Esophagus (tissue), 2 donors: Measurements from ENCODE around the gene CDKAL1. TPM values are rescaled to one million over a fixed set of nuclear protein-coding genes. Genes with fewer than 3 reads are reported as not detected.

Experiments used
- H3K27ac ChIP-seq, 2 donors: one replicate each; pipeline ENCODE4 v1.5.1; 2013; ENCODE audit warnings: low read depth in 2 of 2, mild to moderate bottlenecking in 2 of 2, inconsistent platforms in 1 of 2, low read length in 1 of 2, moderate library complexity in 1 of 2
- H3K27me3 ChIP-seq, 2 donors: one replicate each; pipeline ENCODE4 v1.6.1; 2013; ENCODE audit warnings: low read length in 2 of 2, control low read depth in 1 of 2, mild to moderate bottlenecking in 1 of 2; ENCODE audit not compliant: insufficient read depth in 2 of 2, control insufficient read depth in 1 of 2
- H3K36me3 ChIP-seq, 2 donors: one replicate each; pipeline ENCODE4 v1.6.1; 2013; ENCODE audit warnings: low read length in 1 of 2; ENCODE audit not compliant: control insufficient read depth in 2 of 2, insufficient read depth in 2 of 2
- H3K4me1 ChIP-seq, 2 donors: one replicate each; pipeline ENCODE4 v1.6.1; 2013; ENCODE audit warnings: low read length in 1 of 2; ENCODE audit not compliant: control insufficient read depth in 2 of 2, insufficient read depth in 2 of 2
- H3K4me3 ChIP-seq, 2 donors: one replicate each; pipeline ENCODE4 v1.5.1; 2013; ENCODE audit warnings: low read length in 2 of 2, mild to moderate bottlenecking in 2 of 2, low read depth in 1 of 2, moderate library complexity in 1 of 2
- H3K9me3 ChIP-seq, 2 donors: one replicate each; pipeline ENCODE4 v1.6.1; 2013; ENCODE audit warnings: mild to moderate bottlenecking in 2 of 2, low read depth in 1 of 2, low read length in 1 of 2, moderate library complexity in 1 of 2; ENCODE audit not compliant: control insufficient read depth in 2 of 2, insufficient read depth in 1 of 2
- WGBS, 2 donors: extraction: QIAGEN DNeasy Blood & Tissue Kit; methylation state at CpG; one replicate each; pipeline ENCODE4 v1.1.7; 2013; 5-methylcytosine and 5-hydroxymethylcytosine counted together
- polyA plus RNA-seq, 2 donors: library from polyadenylated mRNA; stranded (reverse); fragments of 200-250 nt; gene quantifications; one replicate each; pipeline ENCODE4 v1.2.3, GENCODE V29; 2013
- donor health status: healthy with polysubstance abuse.
- donor health status: Bipolar disorder and iron deficiency.

Gene CDKAL1
- polyA plus RNA-seq, 2 donors = 3.5 TPM

GRCh38 chr6:21095462-21095861 lies 561.2 kb downstream of the CDKAL1 start:
- Histone ChIP-seq H3K4me3 (no peak overlapping the region), H3K9me3 (no peaks in the 10 kb centered on the region), H3K4me1 (no peaks in the 10 kb centered on the region), H3K27ac (no peak overlapping the region), H3K36me3 (no peaks in the 10 kb centered on the region), H3K27me3 (no peaks in the 10 kb centered on the region)
- WGBS, 2 donors = 80 to 81% methylated on average over 2 of the region's 2 CpGs

- no peaks in the 10 kb centered on the region for H3K9me3 ChIP-seq
- no peaks in the 10 kb centered on the region for H3K4me1 ChIP-seq
- no peak overlapping the region for H3K4me3 ChIP-seq
- H3K27me3 ChIP-seq = no peaks in the 10 kb centered on the region
- 91 to 95% methylated on average over 4 of the region's 4 CpGs for WGBS, 2 donors
- no peak overlapping the region for H3K27ac ChIP-seq
- no peaks in the 10 kb centered on the region for H3K36me3 ChIP-seq
Observed at GRCh38 chr6:21098134-21098533, 563.9 kb downstream of the CDKAL1 start.

- Histone ChIP-seq H3K4me3 (no peak overlapping the region), H3K36me3 (no peaks in the 10 kb centered on the region), H3K4me1 (no peaks in the 10 kb centered on the region), H3K9me3 (no peaks in the 10 kb centered on the region), H3K27ac (no peak overlapping the region), H3K27me3 (no peaks in the 10 kb centered on the region)
- 100% methylated on average over 1 of the region's 1 CpG for WGBS, 2 donors
Observed at GRCh38 chr6:21098744-21099143, 564.5 kb downstream of the CDKAL1 start.

DNA sequence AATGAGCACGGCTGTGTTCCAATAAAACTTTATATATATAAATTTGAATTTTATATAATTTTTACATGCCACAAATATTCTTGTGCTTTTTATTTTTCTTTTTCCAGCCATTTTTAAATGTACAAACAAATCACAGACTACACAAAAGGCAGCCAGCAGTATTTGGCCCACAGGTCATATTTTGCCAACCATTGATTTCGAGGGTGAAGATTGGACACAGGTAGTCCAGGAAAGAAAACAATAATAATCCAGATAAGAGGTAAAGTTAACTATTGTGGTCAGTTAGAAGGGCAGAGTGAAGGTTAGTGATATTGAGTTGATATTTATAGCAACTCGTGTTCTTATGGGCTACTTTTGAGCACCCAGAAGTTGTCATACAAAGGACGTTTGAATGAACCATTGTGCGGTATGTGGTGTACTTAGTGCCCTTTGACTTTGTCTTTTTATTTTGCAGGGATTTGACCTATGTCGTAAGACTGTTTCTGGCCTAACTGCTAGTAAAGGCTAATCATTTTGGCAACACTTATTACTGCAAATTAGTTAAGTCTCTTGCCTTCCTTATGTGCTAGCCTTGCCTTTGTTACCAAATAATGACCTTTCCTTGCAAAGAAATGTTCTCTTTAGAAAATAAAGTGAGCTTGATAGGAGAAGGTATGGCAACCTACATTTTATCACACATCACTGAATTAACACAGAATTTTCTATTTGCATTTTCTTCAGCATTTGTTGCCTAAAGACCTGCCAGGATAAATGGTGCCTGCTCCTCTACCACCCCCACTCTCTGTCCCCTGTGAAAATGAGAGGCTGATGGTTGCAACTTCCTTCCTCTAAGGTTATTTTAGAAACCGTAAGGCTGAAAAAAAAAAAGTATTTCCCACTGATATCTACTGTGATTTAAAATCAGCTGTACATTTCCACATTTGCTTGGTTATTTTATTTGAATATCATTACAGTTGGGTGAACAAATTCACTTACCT lies 565.4 kb downstream of the CDKAL1 start:
- Histone ChIP-seq H3K27ac (no peak overlapping the region), H3K27me3 (no peaks in the 10 kb centered on the region), H3K36me3 (no peaks in the 10 kb centered on the region), H3K4me1 (no peaks in the 10 kb centered on the region), H3K9me3 (no peaks in the 10 kb centered on the region), H3K4me3 (no peak overlapping the region)
- 86 to 88% methylated on average over 7 of the region's 7 CpGs for WGBS, 2 donors

DNA sequence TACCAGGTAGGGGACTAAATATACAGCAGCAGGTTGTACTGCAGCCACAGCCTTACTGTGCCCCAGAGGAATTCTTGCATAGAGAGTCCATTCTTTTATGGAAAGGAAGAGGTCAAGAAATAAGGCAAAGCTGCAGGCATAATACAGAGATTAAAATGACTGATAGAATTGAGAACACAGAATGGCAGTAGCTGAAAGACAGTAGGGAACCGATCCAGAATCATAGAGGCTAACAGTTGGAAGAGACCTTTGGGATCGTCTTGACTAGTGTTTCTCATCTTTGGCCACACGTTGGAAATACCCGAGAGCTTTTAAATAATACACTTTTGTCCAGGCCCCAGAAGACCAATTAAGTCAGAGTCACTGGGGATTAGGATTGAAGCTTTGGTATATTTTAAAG lies 566.7 kb downstream of the CDKAL1 start:
- WGBS, 2 donors = 90% methylated on average over 4 of the region's 4 CpGs
- Histone ChIP-seq H3K9me3 (no peaks in the 10 kb centered on the region), H3K4me3 (no peak overlapping the region), H3K36me3 (no peaks in the 10 kb centered on the region), H3K27me3 (no peaks in the 10 kb centered on the region), H3K27ac (no peak overlapping the region), H3K4me1 (no peaks in the 10 kb centered on the region)

- Histone ChIP-seq H3K27ac (no peak overlapping the region), H3K36me3 (no peaks in the 10 kb centered on the region), H3K4me3 (no peak overlapping the region), H3K9me3 (no peaks in the 10 kb centered on the region), H3K4me1 (no peaks in the 10 kb centered on the region), H3K27me3 (no peaks in the 10 kb centered on the region)
- WGBS, 2 donors = 98% methylated on average over 1 of the region's 1 CpG
Observed at GRCh38 chr6:21101694-21102093, 567.4 kb downstream of the CDKAL1 start.

DNA sequence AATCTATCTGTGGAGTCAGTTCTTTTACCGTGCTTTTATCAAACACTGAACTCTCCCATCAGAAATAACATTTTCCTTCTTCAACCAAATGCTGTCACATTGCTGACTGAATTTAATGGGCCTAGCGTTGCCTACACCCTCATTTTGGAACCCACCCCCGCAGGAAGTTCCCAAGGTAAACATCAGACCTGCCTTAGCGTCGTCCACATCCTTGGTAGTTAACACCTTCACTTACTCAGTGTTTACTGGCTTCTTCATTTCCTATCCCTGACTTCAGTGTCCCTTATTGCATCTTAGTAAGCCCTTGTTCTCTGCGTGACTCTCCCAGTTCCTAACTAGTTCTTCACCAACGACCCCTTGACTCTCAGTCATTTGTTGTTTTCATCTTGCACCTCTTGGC lies 567.9 kb downstream of the CDKAL1 start:
- Histone ChIP-seq H3K9me3 (no peaks in the 10 kb centered on the region), H3K4me3 (no peak overlapping the region), H3K27me3 (no peaks in the 10 kb centered on the region), H3K4me1 (no peaks in the 10 kb centered on the region), H3K36me3 (no peaks in the 10 kb centered on the region), H3K27ac (no peak overlapping the region)
- 82 to 83% methylated on average over 7 of the region's 7 CpGs for WGBS, 2 donors

GRCh38 chr6:21102624-21103023 lies 568.4 kb downstream of the CDKAL1 start:
- 74 to 75% methylated on average over 7 of the region's 7 CpGs for WGBS, 2 donors
- no peak overlapping the region for H3K27ac ChIP-seq
- no peaks in the 10 kb centered on the region for H3K27me3 ChIP-seq
- no peaks in the 10 kb centered on the region for H3K36me3 ChIP-seq
- H3K9me3 ChIP-seq = no peaks in the 10 kb centered on the region
- no peak overlapping the region for H3K4me3 ChIP-seq
- H3K4me1 ChIP-seq = no peaks in the 10 kb centered on the region

DNA sequence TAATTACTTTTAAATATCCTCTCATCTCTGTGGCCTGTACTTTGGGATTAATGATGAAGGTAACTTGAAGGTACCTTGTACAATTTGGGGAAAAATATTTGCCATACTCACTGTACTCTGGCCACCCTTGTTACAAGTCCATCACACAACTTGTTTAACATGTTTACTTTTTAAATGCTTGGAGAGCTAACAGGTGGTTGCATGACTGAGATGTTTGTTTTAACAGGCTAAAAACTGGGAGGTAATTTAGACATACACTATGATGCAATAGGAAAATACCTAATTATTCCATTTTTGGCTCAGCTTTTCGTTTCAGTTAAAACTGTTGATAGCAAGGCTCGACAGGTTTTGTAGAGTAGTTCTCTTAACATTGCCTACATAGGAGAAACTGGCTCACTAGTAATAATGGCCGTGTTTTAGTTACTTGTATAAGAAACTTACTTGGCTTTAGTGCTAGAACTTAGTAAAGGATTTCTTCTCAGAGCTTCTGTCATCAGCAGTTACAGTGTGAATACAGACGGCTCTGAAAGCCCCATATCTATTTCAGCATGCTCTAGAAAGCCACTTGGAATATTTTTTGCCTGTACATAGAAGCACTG lies 569.5 kb downstream of the CDKAL1 start:
- 40 to 45% methylated on average over 4 of the region's 4 CpGs for WGBS, 2 donors

More for the DNA sequence above, 569.5 kb downstream of the CDKAL1 start:
- Histone ChIP-seq H3K27ac (no peak overlapping the region), H3K36me3 (no peaks in the 10 kb centered on the region), H3K27me3 (no peaks in the 10 kb centered on the region), H3K4me3 (no peak overlapping the region), H3K4me1 (no peaks in the 10 kb centered on the region), H3K9me3 (no peaks in the 10 kb centered on the region)
